ENCODE data around the gene WBP2. TPM values are rescaled to one million over a fixed set of nuclear protein-coding genes. Genes with fewer than 3 reads are reported as not detected.
"Not testable (repeated sequence)": the region's sequence is repeated elsewhere in the genome, so short reads cannot be mapped to it uniquely, and the experiment has no call there.

WBP2 gene
- total and polyA plus RNA-seq, 2 donors = 17.3 to 96.9 TPM

- H3K9me3 ChIP-seq (ENCODE audit: control insufficient read depth in 2 of 2, insufficient read depth in 1 of 2, low read length in 1 of 2) = no peaks in the 10 kb centered on the region
- no peaks in the 10 kb centered on the region for H3K27me3 ChIP-seq (ENCODE audit: control insufficient read depth in 2 of 2, insufficient read depth in 1 of 2, low read length in 1 of 2)
- H3K4me3 ChIP-seq (ENCODE audit: low read length in 2 of 2) = no peak overlapping the region
- 93% methylated on average over 32 of the region's 32 CpGs for WGBS
- peaks cover 18 to 32% of the 10 kb centered on the region in 2 donors for H3K36me3 ChIP-seq (ENCODE audit: control insufficient read depth in 2 of 2, insufficient read depth in 2 of 2, low read length in 1 of 2)
- peaks cover 9 to 13% of the 10 kb centered on the region in 2 donors for H3K4me1 ChIP-seq (ENCODE audit: control insufficient read depth in 2 of 2, insufficient read depth in 2 of 2, low read length in 2 of 2)
- no peak for DNase-seq (ENCODE audit: low read depth in 6 of 9, low spot score in 9 of 9)
- H3K27ac ChIP-seq (ENCODE audit: low read depth in 1 of 2, low read length in 1 of 2) = no peak overlapping the region
Measured at GRCh38 chr17:75891605-75892555, 36.7 kb upstream of the WBP2 start.

DNA sequence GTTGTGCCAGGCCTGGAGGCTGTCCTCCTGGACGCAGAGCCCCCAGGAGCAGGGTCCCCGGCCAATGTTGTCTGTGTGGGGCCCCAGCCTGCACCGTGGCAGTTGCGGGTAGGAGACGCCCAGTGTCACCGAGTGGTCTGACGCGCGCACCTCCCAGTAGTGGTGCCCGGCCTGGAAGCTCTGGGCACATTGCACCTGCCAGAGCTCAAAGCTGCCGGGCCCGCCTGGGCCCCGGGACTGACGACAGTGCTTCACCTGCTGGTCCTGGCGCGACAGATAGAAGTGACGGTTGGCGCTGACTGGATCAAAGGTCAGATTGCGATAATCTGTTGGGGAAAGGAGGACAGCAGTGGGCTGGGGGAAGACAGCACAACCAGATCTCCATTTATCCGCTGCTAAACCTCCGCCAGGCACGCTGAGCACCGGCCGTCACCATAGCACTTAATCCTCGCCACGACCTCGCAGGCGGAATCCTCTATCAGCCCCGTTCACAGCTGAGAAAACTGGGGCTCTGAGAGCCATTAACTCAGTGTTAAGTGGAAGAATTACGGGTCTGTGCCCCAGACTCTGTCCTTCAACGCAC, 36.0 kb upstream of the WBP2 start:
- no peak overlapping the region for H3K27ac ChIP-seq (ENCODE audit: low read depth in 1 of 2, low read length in 1 of 2)
- no peaks in the 10 kb centered on the region for H3K27me3 ChIP-seq (ENCODE audit: control insufficient read depth in 2 of 2, insufficient read depth in 1 of 2, low read length in 1 of 2)
- H3K9me3 ChIP-seq (ENCODE audit: control insufficient read depth in 2 of 2, insufficient read depth in 1 of 2, low read length in 1 of 2) = no peaks in the 10 kb centered on the region
- DNase-seq (ENCODE audit: low read depth in 6 of 9, low spot score in 9 of 9) = no peak
- 96% methylated on average over 31 of the region's 31 CpGs for WGBS
- no peak overlapping the region for H3K4me3 ChIP-seq (ENCODE audit: low read length in 2 of 2)
- H3K36me3 ChIP-seq (ENCODE audit: control insufficient read depth in 2 of 2, insufficient read depth in 2 of 2, low read length in 1 of 2) = peaks cover 18 to 32% of the 10 kb centered on the region in 2 donors
- peaks cover 9 to 13% of the 10 kb centered on the region in 2 donors for H3K4me1 ChIP-seq (ENCODE audit: control insufficient read depth in 2 of 2, insufficient read depth in 2 of 2, low read length in 2 of 2)

DNA sequence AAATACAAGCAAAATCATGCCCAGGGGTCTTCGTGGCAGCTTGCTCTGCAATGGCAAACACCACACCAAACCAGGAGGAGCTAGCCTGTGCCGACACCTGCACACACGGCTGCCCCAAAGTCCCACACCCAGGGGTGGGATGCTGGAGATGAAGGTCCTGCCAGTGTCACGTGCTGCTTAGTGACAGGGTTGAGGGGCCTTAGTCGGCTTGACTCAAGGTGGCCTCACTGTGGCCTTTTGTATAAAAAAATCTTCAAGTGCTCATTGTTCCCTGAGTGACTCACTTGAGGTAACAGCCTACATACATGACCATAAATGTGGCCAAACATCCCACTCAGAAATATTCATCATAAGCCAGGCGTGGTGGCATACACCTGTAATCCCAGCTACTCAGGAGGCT, 34.3 kb upstream of the WBP2 start:
- H3K36me3 ChIP-seq (ENCODE audit: control insufficient read depth in 2 of 2, insufficient read depth in 2 of 2, low read length in 1 of 2) = peaks cover 18 to 32% of the 10 kb centered on the region in 2 donors
- DNase-seq (ENCODE audit: low read depth in 6 of 9, low spot score in 9 of 9) = no peak
- 89% methylated on average over 6 of the region's 6 CpGs for WGBS

GRCh38 chr17:75888484-75888883, 33.3 kb upstream of the WBP2 start:
- 88% methylated on average over 6 of the region's 6 CpGs for WGBS

More for the DNA sequence above, 34.3 kb upstream of the WBP2 start:
- Histone ChIP-seq H3K27ac (ENCODE audit: low read depth in 1 of 2, low read length in 1 of 2) (no peak overlapping the region), H3K4me3 (ENCODE audit: low read length in 2 of 2) (no peak overlapping the region), H3K4me1 (ENCODE audit: control insufficient read depth in 2 of 2, insufficient read depth in 2 of 2, low read length in 2 of 2) (no peaks in the 10 kb centered on the region), H3K27me3 (ENCODE audit: control insufficient read depth in 2 of 2, insufficient read depth in 1 of 2, low read length in 1 of 2) (no peaks in the 10 kb centered on the region), H3K9me3 (ENCODE audit: control insufficient read depth in 2 of 2, insufficient read depth in 1 of 2, low read length in 1 of 2) (no peaks in the 10 kb centered on the region)

GRCh38 chr17:75885860-75886259, 30.7 kb upstream of the WBP2 start:
- H3K4me1 ChIP-seq (ENCODE audit: control insufficient read depth in 2 of 2, insufficient read depth in 2 of 2, low read length in 2 of 2); H3K4me3 ChIP-seq (ENCODE audit: low read length in 2 of 2); H3K9me3 ChIP-seq (ENCODE audit: control insufficient read depth in 2 of 2, insufficient read depth in 1 of 2, low read length in 1 of 2); H3K27me3 ChIP-seq (ENCODE audit: control insufficient read depth in 2 of 2, insufficient read depth in 1 of 2, low read length in 1 of 2); H3K27ac ChIP-seq (ENCODE audit: low read depth in 1 of 2, low read length in 1 of 2); DNase-seq (ENCODE audit: low read depth in 6 of 9, low spot score in 9 of 9): not testable (repeated sequence)
- H3K36me3 ChIP-seq (ENCODE audit: control insufficient read depth in 2 of 2, insufficient read depth in 2 of 2, low read length in 1 of 2) = peaks cover 1 to 14% of the 10 kb centered on the region in 2 donors
- 95% methylated on average over 9 of the region's 9 CpGs for WGBS

More at GRCh38 chr17:75888484-75888883, 33.3 kb upstream of the WBP2 start:
- Histone ChIP-seq H3K36me3 (ENCODE audit: control insufficient read depth in 2 of 2, insufficient read depth in 2 of 2, low read length in 1 of 2) (peaks cover 18 to 32% of the 10 kb centered on the region in 2 donors), H3K9me3 (ENCODE audit: control insufficient read depth in 2 of 2, insufficient read depth in 1 of 2, low read length in 1 of 2) (no peaks in the 10 kb centered on the region), H3K27ac (ENCODE audit: low read depth in 1 of 2, low read length in 1 of 2) (no peak overlapping the region), H3K27me3 (ENCODE audit: control insufficient read depth in 2 of 2, insufficient read depth in 1 of 2, low read length in 1 of 2) (no peaks in the 10 kb centered on the region), H3K4me1 (ENCODE audit: control insufficient read depth in 2 of 2, insufficient read depth in 2 of 2, low read length in 2 of 2) (no peaks in the 10 kb centered on the region), H3K4me3 (ENCODE audit: low read length in 2 of 2) (no peak overlapping the region)
- DNase-seq (ENCODE audit: low read depth in 6 of 9, low spot score in 9 of 9) = no peak

- DNase-seq (ENCODE audit: low read depth in 6 of 9, low spot score in 9 of 9) = no peak
- H3K27me3 ChIP-seq (ENCODE audit: control insufficient read depth in 2 of 2, insufficient read depth in 1 of 2, low read length in 1 of 2) = peaks cover 0 to 13% of the 10 kb centered on the region in 2 donors
- WGBS = 84% methylated on average over 8 of the region's 8 CpGs
Measured at GRCh38 chr17:75885431-75885830, 30.3 kb upstream of the WBP2 start.

DNA sequence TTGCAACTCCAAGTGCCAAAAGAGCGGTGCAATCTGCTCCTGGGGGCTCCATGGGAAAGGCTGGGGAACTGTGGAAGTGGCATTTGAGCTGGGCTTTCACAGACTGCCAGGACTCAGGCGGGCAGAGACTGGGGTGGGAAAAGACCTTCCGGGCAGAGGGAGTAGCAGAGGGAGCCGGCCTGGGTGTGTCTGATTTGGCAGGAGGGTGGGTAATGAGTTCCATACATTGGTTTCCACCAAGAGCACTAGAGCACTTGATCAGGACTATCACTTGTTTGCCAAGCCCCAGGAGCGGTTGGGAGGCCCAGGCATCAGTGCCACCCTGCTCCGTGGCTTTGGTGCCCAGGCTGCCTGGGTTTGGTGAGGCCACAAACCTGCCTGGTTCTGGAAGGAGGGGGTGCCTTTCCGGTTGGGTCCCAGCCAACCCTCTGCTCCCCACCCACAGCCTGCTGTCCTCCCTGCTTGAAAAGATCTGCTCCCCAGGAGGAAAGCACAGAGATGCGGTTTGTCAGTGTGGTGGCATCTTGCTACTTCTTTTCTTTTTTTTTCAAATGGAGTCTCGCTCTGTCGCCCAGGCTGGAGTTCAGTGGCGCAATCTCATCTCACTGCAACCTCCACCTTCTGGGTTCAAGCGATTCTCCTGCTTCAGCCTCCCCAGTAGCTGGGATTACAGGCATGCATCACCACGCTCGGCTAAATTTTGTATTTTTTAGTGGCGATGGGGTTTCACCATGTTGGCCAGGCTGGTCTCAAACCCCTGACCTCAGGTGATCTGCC, 26.7 kb upstream of the WBP2 start:
- Histone ChIP-seq H3K36me3 (ENCODE audit: control insufficient read depth in 2 of 2, insufficient read depth in 2 of 2, low read length in 1 of 2) (no peaks in the 10 kb centered on the region), H3K27me3 (ENCODE audit: control insufficient read depth in 2 of 2, insufficient read depth in 1 of 2, low read length in 1 of 2) (peaks cover 11 to 49% of the 10 kb centered on the region in 2 donors), H3K4me3 (ENCODE audit: low read length in 2 of 2) (no peak overlapping the region), H3K27ac (ENCODE audit: low read depth in 1 of 2, low read length in 1 of 2) (no peak overlapping the region), H3K9me3 (ENCODE audit: control insufficient read depth in 2 of 2, insufficient read depth in 1 of 2, low read length in 1 of 2) (peaks cover 0 to 3% of the 10 kb centered on the region in 2 donors), H3K4me1 (ENCODE audit: control insufficient read depth in 2 of 2, insufficient read depth in 2 of 2, low read length in 2 of 2) (peaks cover 9 to 15% of the 10 kb centered on the region in 2 donors)
- no peak for DNase-seq (ENCODE audit: low read depth in 6 of 9, low spot score in 9 of 9)
- 85% methylated on average over 15 of the region's 15 CpGs for WGBS

More at GRCh38 chr17:75885431-75885830, 30.3 kb upstream of the WBP2 start:
- Histone ChIP-seq H3K36me3 (ENCODE audit: control insufficient read depth in 2 of 2, insufficient read depth in 2 of 2, low read length in 1 of 2) (peaks cover 0 to 10% of the 10 kb centered on the region in 2 donors), H3K9me3 (ENCODE audit: control insufficient read depth in 2 of 2, insufficient read depth in 1 of 2, low read length in 1 of 2) (no peaks in the 10 kb centered on the region), H3K27ac (ENCODE audit: low read depth in 1 of 2, low read length in 1 of 2) (no peak overlapping the region), H3K4me1 (ENCODE audit: control insufficient read depth in 2 of 2, insufficient read depth in 2 of 2, low read length in 2 of 2) (no peaks in the 10 kb centered on the region), H3K4me3 (ENCODE audit: low read length in 2 of 2) (no peak overlapping the region)

- Histone ChIP-seq H3K4me1 (ENCODE audit: control insufficient read depth in 2 of 2, insufficient read depth in 2 of 2, low read length in 2 of 2) (peaks cover 24 to 31% of the 10 kb centered on the region in 2 donors), H3K9me3 (ENCODE audit: control insufficient read depth in 2 of 2, insufficient read depth in 1 of 2, low read length in 1 of 2) (peaks cover 0 to 3% of the 10 kb centered on the region in 2 donors), H3K27ac (ENCODE audit: low read depth in 1 of 2, low read length in 1 of 2) (no peak overlapping the region), H3K4me3 (ENCODE audit: low read length in 2 of 2) (no peak overlapping the region), H3K36me3 (ENCODE audit: control insufficient read depth in 2 of 2, insufficient read depth in 2 of 2, low read length in 1 of 2) (no peaks in the 10 kb centered on the region), H3K27me3 (ENCODE audit: control insufficient read depth in 2 of 2, insufficient read depth in 1 of 2, low read length in 1 of 2) (peaks cover 11 to 56% of the 10 kb centered on the region in 2 donors)
- no peak for DNase-seq (ENCODE audit: low read depth in 6 of 9, low spot score in 9 of 9)
- WGBS = 84% methylated on average over 7 of the region's 7 CpGs
Measured at GRCh38 chr17:75880266-75880665, 25.1 kb upstream of the WBP2 start.
